Endothelial cell of umbilical vein (primary cell): ENCODE measurements around the gene B4GALNT4. TPM values are rescaled to one million over a fixed set of nuclear protein-coding genes. Genes with fewer than 3 reads are reported as not detected.
"Not testable (repeated sequence)": the region's sequence is repeated elsewhere in the genome, so short reads cannot be mapped to it uniquely, and the experiment has no call there.

ENCODE experiments used
- BruUV-seq: library from RNA; stranded (reverse); fragments of 400-500 nt; replicated peaks from 2 replicates; lab custom pipeline; 2021; lab: Mats Ljungman, UMichigan
- CTCF ChIA-PET: fragments of 300-600, 350-600 bp; sonication (Branson Sonifier 250); formaldehyde crosslinking; loops from one replicate; lab custom pipeline; 2021; ENCODE audit warnings: antibody characterized with exemption, inconsistent platforms; lab: Charles Lee
- POLR2A ChIA-PET: fragments of 300-600, 350-600 bp; sonication (Branson Sonifier 250); formaldehyde crosslinking; loops from one replicate; lab custom pipeline; 2021; ENCODE audit warnings: antibody characterized with exemption, inconsistent platforms; lab: Charles Lee
- DNase-seq: peaks from one replicate; pipeline ENCODE4 v3.0.0-alpha.2; 2011; ENCODE audit warnings: low read depth, low spot score
- FAIRE-seq: peaks from 2 replicates; lab custom pipeline; 2011; peaks lifted over from hg19 to GRCh38; lab: Jason Lieb, UNC
- H2AFZ ChIP-seq: 2 replicates; pipeline ENCODE4 v1.6.0; 2012; ENCODE audit warnings: low read depth, low read length, control low read depth, inconsistent platforms
- H3K27ac ChIP-seq: 2 replicates; pipeline ENCODE4 v1.5.1; 2011; ENCODE audit warnings: low read depth, mild to moderate bottlenecking, control low read depth, low read length, moderate library complexity; ENCODE audit not compliant: insufficient read depth
- H3K27me3 ChIP-seq, 2 experiments: 2 replicates each; pipeline versions ENCODE4 v1.6.0 to v1.6.1; 2011; ENCODE audit warnings: low read length in 2 of 2, mixed read lengths in 1 of 2; ENCODE audit not compliant: control insufficient read depth in 2 of 2, insufficient read depth in 2 of 2
- H3K36me3 ChIP-seq, 2 experiments: 2 replicates in 1 of 2; 3 replicates in 1 of 2; pipeline ENCODE4 v1.5.1; 2011; ENCODE audit warnings: low read length in 2 of 2, mild to moderate bottlenecking in 1 of 2, moderate library complexity in 1 of 2; ENCODE audit not compliant: control insufficient read depth in 2 of 2, insufficient read depth in 2 of 2; ENCODE audit errors: extremely low read depth in 1 of 2
- H3K4me1 ChIP-seq: 3 replicates; pipeline ENCODE4 v1.5.1; 2011; ENCODE audit warnings: mild to moderate bottlenecking, low read length; ENCODE audit not compliant: control insufficient read depth, insufficient read depth; ENCODE audit errors: extremely low read depth
- H3K4me2 ChIP-seq: 2 replicates; pipeline ENCODE4 v1.6.1; 2011; ENCODE audit warnings: low read length, control low read depth, mixed read lengths; ENCODE audit not compliant: insufficient read depth
- H3K4me3 ChIP-seq, 3 experiments: fragments of 200-600 bp in 1 of 3; sonication (generic), shearing (Covaris generic) in 1 of 3; replicated peaks in 1 of 3; 2 replicates each; pipeline ENCODE4 v1.5.1; 2011 to 2016; ENCODE audit warnings: control low read depth in 3 of 3, low read length in 3 of 3, mild to moderate bottlenecking in 2 of 3, inconsistent platforms in 1 of 3, low read depth in 1 of 3, moderate library complexity in 1 of 3; ENCODE audit not compliant: insufficient read depth in 1 of 3
- H3K79me2 ChIP-seq: 2 replicates; pipeline ENCODE4 v1.6.0; 2012; ENCODE audit warnings: low read length, inconsistent platforms; ENCODE audit not compliant: control insufficient read depth, insufficient read depth
- H3K9ac ChIP-seq: replicated peaks from 2 replicates; pipeline ENCODE3; 2011; ENCODE audit warnings: low read length, control low read depth; ENCODE audit not compliant: insufficient read depth; ENCODE audit errors: extremely low read depth
- H3K9me1 ChIP-seq: replicated peaks from 3 replicates; pipeline ENCODE4 v1.6.0; 2011; ENCODE audit warnings: mild to moderate bottlenecking, low read length; ENCODE audit not compliant: control insufficient read depth, insufficient read depth; ENCODE audit errors: extremely low read depth
- H3K9me3 ChIP-seq: replicated peaks from 2 replicates; pipeline ENCODE4 v1.5.1; 2012; ENCODE audit warnings: low read length, inconsistent platforms; ENCODE audit not compliant: control insufficient read depth, insufficient read depth
- H4K20me1 ChIP-seq: replicated peaks from 2 replicates; pipeline ENCODE3; 2011; ENCODE audit warnings: mild to moderate bottlenecking, low read length; ENCODE audit not compliant: control insufficient read depth, insufficient read depth; ENCODE audit errors: extremely low read depth
- GATA2 ChIP-seq: IDR thresholded peaks from 2 replicates; pipeline ENCODE4 v1.7.0; 2011; ENCODE audit warnings: low read depth, mild to moderate bottlenecking, moderate library complexity, mixed read lengths, low read length; ENCODE audit not compliant: insufficient read length, insufficient read depth
- JUN ChIP-seq: IDR thresholded peaks from 2 replicates; pipeline ENCODE4 v1.6.1; 2011; ENCODE audit warnings: borderline replicate concordance, low read depth; ENCODE audit not compliant: insufficient read length, insufficient read depth
- MYC ChIP-seq: IDR thresholded peaks from one replicate; pipeline ENCODE4 v1.6.1; 2011; ENCODE audit warnings: mild to moderate bottlenecking, low read depth, low read length
- POLR2AphosphoS5 ChIP-seq: IDR thresholded peaks from 2 replicates; pipeline ENCODE4 v1.6.1; 2012; ENCODE audit warnings: low read depth, mild to moderate bottlenecking, control low read depth, low read length, moderate library complexity; ENCODE audit not compliant: insufficient read depth
- dilution Hi-C: fragments of 300-500 bp; cut with MboI; formaldehyde crosslinking; loops from one replicate; pipeline ENCODE4 v1.15.0; 2019; ENCODE audit warnings: low sequenced_read_pairs; ENCODE audit not compliant: extremely low pct_ligation_motif_present
- intact Hi-C: fragments of 100-400 bp; cut with micrococcal nuclease; formaldehyde crosslinking; loops from one replicate; pipeline ENCODE4 v1.10.0; 2022
- polyA plus RNA-seq, 4 experiments: library from polyadenylated mRNA; depleted of rRNA in 3 of 4; stranded (reverse) in 3 of 4; unstranded in 1 of 4; fragments of >200 nt; gene quantifications; 2 replicates each; pipeline versions ENCODE4 v1.2.1 to v1.2.3, GENCODE V29; 2011 to 2012; ENCODE audit warnings: missing spikeins in 1 of 4
- total RNA-seq: library from RNA; stranded (reverse); gene quantifications from 2 replicates; pipeline ENCODE4 v1.2.3, GENCODE V29; 2021
- TF ChIP-seq, protein P1 (sequence below), 2 donors: IDR thresholded peaks; 1 replicate in 1 of 2; 2 replicates in 1 of 2; pipeline ENCODE4 v1.5.1; 2011; ENCODE audit warnings: low read length in 2 of 2, mild to moderate bottlenecking in 2 of 2, moderate library complexity in 2 of 2, control low read depth in 1 of 2, inconsistent platforms in 1 of 2, low read depth in 1 of 2; ENCODE audit not compliant: insufficient read depth in 1 of 2; ENCODE audit errors: extremely low read depth in 1 of 2
- TF ChIP-seq, protein P2 (sequence below): IDR thresholded peaks from 2 replicates; pipeline ENCODE4 v1.6.1; 2011; ENCODE audit not compliant: insufficient read depth, insufficient read length

B4GALNT4 gene
- total and polyA plus RNA-seq, 2 donors (not counting 3 experiments of a cell fraction or from before 2014, with no cell fraction given), result 9.2 to 9.6 TPM

DNA sequence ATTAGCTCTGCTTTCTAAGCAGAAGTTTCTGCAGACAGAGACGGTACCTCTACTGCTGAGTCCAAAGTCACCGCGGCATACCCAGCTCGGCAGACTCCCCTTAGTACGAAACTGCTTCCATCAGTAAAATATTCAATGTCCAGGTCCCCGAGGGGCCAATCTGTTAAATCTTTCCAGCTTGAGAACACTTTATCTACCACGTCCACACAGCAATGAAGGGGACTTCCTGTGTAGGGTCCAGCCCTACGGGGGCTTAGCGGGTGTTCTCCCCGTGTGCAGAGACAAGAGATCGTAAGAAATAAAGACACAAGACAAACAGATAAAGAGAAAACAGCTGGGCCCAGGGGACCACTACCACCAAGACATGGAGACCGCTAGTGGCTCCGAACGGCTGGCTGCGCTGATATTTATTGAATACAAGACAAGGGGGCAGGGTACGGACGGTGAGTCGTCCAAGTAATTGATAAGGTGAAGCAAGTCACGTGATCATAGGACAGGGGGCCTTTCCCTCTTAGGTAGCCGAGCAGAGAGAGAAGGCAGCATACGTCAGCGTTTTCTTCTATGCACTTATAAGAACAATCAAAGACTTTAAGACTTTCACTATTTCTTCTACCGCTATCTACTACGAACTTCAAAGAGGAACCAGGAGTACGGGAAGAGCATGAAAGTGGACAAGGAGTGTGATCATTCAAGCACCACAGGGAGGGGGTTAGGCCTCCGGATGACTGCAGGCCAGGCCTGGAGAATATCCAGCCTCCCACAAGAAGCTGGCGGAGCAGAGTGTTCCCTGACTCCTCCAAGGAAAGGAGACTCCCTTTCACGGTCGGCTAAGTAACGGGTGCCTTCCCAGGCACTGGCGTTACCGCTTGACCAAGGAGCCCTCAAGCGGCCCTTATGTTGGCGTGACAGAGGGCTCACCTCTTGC, 44.4 kb upstream of the B4GALNT4 start:
- intact Hi-C loops, FAIRE-seq, H4K20me1 ChIP-seq, H3K4me2 ChIP-seq, H3K79me2 ChIP-seq, BruUV-seq, H2AFZ ChIP-seq, H3K36me3 ChIP-seq, H3K9me3 ChIP-seq, H3K4me3 ChIP-seq, H3K9ac ChIP-seq, H3K9me1 ChIP-seq, H3K27me3 ChIP-seq, dilution Hi-C loops, POLR2A ChIA-PET, DNase-seq, H3K27ac ChIP-seq: not testable (repeated sequence)
- CTCF ChIA-PET, result interaction anchor here (0.5 kb wide), 1 partner anchor 34 kb away, joined by 3 read pairs; no protein-coding TSS in a partner anchor
- H3K4me1 ChIP-seq, result peaks cover 15% of the 10 kb centered on the region

DNA sequence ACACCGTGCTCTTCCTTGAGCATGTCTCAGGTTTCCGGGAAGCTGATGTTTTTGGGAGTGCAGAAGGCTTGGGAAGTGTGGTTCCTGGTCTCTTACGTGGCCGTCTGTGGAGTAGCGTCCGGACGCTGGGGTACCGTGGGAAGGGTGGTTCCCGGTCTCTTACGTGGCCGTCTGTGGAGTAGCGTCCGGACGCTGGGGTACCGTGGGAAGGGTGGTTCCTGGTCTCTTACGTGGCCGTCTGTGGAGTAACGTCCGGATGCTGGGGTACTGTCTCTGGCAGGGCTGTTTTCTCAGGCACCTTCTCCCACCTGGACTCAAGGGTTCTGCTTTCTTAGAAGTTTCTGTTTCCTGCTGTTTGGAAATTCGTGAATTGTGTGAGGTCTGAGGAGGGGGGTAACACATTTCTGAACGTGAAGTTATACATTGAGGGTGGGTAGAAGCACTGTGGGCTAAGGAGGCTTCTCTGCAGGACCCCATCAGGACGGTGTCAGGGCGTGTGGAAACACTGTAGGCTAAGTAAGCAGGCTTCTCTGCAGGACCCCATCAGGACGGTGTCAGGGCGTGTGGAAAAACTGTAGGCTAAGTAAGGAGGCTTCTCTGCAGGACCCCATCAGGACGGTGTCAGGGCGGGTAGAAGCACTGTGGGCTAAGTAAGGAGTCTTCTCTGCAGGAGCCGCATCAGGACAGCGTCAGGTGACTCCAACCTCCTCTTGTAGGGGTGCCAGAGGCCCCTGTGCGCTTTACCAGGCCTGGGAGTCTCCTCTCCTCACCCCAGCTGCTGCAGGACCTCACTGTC, 43.3 kb upstream of the B4GALNT4 start:
- no peaks in the 10 kb centered on the region for H3K79me2 ChIP-seq
- H3K9me3 ChIP-seq, result no peaks in the 10 kb centered on the region
- H2AFZ ChIP-seq, result peak overlapping the region; percentile 50
- H3K9me1 ChIP-seq, result no peaks in the 10 kb centered on the region
- H3K9ac ChIP-seq, result no peak overlapping the region
- CTCF ChIA-PET, result interaction anchor here (0.5 to 1.3 kb wide), 3 partner anchors 21 to 33 kb away, joined by 3 to 4 read pairs (median 3); no protein-coding TSS in a partner anchor
- no peaks in the 10 kb centered on the region for H4K20me1 ChIP-seq
- no TSS peak for BruUV-seq
- no peak overlapping the region for H3K4me3 ChIP-seq
- FAIRE-seq (peak; percentile 35), DNase-seq (no peak)
- H3K4me1 ChIP-seq, result peaks cover 15% of the 10 kb centered on the region
- no peak overlapping the region for H3K4me2 ChIP-seq
- H3K36me3 ChIP-seq, result no peaks in the 10 kb centered on the region
- intact Hi-C loops (loop anchor here (2.0 kb wide), 1 partner anchor 31 kb away; no protein-coding TSS in a partner anchor), dilution Hi-C loops (no loop called here)
- TF ChIP-seq, protein P1, sequence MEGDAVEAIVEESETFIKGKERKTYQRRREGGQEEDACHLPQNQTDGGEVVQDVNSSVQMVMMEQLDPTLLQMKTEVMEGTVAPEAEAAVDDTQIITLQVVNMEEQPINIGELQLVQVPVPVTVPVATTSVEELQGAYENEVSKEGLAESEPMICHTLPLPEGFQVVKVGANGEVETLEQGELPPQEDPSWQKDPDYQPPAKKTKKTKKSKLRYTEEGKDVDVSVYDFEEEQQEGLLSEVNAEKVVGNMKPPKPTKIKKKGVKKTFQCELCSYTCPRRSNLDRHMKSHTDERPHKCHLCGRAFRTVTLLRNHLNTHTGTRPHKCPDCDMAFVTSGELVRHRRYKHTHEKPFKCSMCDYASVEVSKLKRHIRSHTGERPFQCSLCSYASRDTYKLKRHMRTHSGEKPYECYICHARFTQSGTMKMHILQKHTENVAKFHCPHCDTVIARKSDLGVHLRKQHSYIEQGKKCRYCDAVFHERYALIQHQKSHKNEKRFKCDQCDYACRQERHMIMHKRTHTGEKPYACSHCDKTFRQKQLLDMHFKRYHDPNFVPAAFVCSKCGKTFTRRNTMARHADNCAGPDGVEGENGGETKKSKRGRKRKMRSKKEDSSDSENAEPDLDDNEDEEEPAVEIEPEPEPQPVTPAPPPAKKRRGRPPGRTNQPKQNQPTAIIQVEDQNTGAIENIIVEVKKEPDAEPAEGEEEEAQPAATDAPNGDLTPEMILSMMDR (IDR thresholded peaks at IDR 0.05; ENCODE audit: extremely low read depth in 1 of 2, insufficient read depth in 1 of 2, low read depth in 1 of 2, low read length in 2 of 2), result no peak
- no peak for TF ChIP-seq JUN
- no peak for TF ChIP-seq MYC
- TF ChIP-seq GATA2, result no peak
- TF ChIP-seq, protein P2, sequence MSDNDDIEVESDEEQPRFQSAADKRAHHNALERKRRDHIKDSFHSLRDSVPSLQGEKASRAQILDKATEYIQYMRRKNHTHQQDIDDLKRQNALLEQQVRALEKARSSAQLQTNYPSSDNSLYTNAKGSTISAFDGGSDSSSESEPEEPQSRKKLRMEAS, result no peak
- TF ChIP-seq POLR2AphosphoS5, result no peak
- peak overlapping the region; percentile 59 for H3K27ac ChIP-seq
- POLR2A ChIA-PET, result no interaction called here
- H3K27me3 ChIP-seq, result no peaks in the 10 kb centered on the region
